ENCODE results near the gene WNT10A.
A peak's percentile ranks its signal among the peaks of the same experiment; 100 is the strongest.
"Not testable (repeated sequence)": the region's sequence is repeated elsewhere in the genome, so short reads cannot be mapped to it uniquely, and the experiment has no call there.

WNT10A gene

DNA sequence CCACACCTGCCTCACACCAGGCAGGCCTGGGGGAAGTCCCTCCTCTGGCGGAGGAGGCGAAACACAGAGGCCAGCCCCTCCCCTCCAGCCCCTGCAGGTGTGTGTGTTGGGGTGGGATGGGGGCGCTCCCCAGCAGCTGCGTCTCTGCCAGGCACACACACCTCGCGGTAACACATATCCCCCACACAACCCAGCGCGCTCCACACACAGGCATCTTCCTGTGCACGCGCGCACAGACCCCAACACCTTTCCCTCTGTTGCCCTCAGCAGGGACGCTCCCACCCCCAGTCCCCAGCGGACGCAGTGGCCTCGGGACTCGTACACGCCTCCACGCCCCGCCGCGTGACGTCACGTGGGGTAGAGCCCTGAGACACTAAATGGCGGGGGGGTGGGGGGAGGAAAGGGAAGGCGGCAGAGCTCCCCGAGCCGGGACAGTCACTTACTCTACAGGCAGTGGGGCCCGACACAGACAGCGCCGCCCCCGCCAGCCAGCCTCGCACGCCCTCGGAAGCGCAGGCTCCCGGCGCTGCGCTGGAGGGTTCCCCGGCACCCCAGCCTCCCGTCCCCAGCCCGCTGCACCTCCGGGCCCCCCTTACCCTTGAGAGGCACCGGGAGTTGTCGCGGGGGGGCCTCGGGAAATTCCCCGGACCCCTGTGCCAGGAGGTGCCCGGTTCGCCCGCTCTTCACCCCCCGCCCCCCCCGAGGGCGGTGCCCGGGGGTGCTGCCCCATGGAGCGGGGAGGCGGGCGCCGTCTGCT, at the start of gene WNT10A:
TSS of gene WNT10A (plus strand) at position 751 of the 757 bp plus-strand sequence. CDS start 144 bp downstream, outside the sequence.
- DNase-seq (ENCODE audit: low read depth in 2 of 2): no peak

DNA sequence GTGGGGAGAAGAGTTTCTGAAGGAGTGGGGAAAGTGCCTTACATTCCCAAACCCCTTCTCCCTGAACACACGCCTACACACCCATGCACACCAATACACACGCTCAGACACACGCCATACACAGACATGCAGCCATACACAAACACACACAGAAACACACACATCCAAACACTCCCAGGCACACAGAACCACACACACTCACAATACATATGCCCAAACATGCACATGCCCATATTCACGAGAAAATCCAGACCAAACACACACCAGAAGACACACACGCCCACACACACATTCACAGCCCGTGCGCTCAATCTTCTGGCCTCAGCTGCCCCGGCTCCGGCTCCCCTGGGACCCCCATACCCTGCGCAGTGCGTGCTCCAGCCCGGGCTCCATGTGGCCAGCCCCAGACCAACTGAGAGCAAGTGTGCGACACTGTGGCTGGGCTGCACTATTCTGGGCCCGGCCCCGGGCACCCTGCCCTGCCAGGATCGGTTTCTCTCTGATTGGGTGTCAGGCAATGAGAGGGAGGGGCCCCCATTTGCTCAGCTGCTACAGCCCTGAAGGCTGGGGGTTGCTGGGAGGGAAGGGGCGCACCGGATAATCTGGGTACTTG, 49.2 kb upstream of the WNT10A start, which contains the start of gene PRKAG3:
TSS of gene PRKAG3 (minus strand) at position 426 of the 613 bp plus-strand sequence.
- no peak for DNase-seq (ENCODE audit: low read depth in 2 of 2)

DNA sequence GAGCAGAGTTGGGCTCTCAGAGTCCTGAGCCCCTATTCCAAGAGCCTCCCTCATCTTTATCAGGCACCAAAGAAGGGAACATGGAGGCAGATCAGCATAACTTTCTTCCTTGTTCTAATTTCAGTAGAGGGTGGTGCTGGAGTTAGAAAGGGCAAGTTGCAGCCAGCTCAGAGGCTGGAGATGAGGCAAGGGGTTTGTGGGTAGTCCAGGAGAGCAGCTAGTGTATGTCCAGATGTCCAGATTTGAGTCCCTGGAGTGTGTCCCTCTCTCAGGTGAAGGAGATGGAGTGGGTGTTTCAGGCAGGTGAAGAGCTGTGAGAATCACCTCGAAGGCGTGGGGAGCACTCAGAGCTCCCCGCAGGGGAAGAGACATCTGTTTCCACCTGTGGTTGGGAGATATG, 48.6 kb upstream of the WNT10A start:
- no peak for DNase-seq (ENCODE audit: low read depth in 2 of 2)

DNA sequence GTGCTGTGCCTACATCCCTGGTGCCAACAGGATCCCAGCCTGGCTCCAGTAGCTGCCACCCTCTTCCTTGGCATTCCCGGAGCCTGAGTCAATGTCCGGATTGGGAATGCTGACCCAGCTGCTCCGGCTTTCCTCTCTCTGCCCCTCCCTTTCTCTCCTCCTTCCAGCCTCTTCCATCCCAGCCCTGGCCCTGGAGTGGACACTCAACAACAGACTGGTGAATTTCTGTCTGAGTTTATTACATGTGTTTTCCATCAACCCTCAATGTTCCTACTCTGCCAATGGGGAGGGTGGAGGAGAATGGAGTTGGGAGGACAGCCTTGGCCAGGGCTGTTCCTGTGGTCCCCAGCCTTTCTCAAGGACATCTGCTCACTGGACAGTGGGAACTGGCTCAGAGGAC, 48.1 kb upstream of the WNT10A start:
- DNase-seq (ENCODE audit: low read depth in 2 of 2): no peak

DNA sequence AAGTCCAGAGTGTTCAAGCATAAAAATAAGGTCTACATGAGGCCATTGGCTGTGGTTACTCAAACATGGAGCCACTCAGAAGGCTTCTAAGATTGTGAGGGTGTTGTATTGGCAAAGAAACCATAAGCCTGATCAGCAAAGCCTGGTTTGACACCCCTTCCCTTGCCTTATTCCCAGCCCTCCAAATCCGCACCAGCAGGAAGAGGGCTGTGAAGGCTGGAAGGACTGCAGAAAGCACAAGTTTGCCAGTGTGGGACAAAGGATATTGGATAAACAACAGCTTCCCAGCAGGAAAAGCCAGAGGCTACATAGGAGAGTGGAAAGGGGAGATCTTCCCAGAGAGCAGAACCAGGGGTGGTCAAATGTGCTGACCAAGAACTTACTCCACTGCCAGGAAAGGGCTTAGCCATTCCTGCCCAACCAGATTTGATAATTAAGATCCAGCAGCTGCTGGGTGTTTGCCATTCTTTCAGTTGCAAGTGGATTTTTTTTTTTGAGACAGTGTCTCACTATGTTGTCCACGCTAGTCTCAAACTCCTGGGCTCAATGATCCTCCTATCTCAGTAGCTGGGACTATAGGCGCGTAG, 47.5 kb upstream of the WNT10A start:
- no peak for DNase-seq (ENCODE audit: low read depth in 2 of 2)

DNA sequence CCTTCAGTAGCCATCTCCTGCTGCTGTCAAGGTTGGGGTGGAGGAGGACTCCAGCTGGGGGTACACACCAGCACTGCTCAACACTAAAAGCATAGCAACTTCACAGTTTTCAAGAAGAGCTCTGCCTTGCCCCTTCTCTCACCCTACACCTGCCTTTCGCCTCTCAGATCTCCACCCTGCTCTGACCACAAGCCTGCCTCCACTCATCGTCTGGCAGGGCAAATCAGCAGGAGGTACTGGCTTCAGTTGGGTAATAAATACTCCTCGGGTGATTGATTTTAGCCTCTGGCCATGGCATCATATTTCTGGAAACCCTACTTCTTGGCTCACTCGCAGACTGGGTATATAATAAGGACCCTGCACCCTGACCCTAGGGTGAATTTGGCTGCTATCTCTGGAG, 46.0 kb upstream of the WNT10A start:
- no peak for DNase-seq (ENCODE audit: low read depth in 2 of 2)

DNA sequence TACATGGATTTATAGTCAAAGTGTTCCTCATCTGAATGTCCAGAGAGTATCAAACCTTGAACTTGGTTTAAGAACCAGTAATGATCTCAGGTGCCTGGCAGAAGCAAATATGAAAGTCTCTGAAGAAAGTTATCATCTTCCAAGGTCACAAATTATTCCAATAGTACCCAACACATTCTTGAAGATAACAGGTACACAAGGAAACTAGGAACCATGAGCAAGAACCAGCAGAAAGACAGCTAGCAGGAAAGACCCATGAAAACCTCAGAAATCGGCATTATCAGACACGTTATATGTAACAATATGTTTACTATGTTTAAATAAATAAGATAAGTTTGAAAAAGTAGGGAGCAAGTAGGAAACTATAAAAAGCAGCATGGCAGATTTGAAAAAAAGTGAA, 43.2 kb upstream of the WNT10A start:
- DNase-seq (ENCODE audit: low read depth in 2 of 2): no peak

DNA sequence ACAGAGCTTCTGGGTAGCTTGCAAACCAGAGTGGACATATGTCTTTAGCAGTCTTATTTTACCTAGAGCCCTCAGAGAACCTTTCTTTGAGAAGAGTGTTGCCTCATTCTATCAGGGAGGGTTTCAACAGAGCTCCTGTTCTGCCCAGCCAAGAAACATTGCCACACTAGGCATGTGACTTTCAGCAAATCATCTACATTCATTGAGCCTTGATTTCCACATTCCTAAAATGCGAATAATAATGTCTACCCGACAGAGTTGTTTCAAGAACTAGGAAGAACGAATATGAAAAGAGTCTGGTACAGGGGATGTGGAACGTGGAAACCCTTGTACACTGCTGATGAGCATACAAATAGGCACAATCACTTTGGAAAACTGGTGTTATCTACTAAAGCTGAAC, 41.2 kb upstream of the WNT10A start:
- DNase-seq (ENCODE audit: low read depth in 2 of 2): peak in 1 of 2 experiments; percentile 17

DNA sequence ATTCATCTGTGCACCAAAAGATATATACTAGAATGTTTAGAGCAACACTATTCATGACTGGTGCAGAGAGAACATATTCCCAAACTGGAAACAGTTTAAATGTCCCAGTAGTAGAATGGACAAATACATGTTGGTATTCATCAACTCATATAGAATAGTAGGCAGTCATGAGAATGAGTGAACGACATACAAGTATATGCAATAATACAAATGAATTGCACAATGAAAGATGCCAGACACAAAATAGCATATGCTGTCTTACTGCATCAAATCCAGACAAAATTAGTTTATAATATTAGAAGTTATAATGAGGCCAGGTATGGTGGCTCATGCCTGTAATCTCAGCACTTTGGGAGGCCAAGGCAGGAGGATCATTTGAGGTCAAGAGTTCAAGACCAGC, 40.8 kb upstream of the WNT10A start:
- DNase-seq (ENCODE audit: low read depth in 2 of 2): no peak

DNA sequence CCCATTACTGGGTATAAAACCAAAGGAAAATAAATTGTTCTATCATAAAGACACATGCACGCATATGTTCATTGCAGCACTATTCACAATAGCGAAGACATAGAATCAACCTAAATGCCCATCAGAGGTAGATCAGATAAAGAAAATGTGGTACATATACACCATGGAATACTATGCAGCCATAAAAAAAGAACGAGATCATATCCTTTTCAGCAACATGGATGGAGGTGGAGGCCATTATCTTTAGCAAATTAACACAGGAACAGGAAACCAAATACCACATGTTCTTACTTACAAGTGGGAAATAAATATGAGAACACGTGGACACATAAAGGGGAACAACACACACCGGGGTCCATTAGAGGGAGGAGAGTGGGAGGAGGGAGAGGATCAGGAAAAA, 36.3 kb upstream of the WNT10A start:
- not testable (repeated sequence) for DNase-seq (ENCODE audit: low read depth in 2 of 2)

DNA sequence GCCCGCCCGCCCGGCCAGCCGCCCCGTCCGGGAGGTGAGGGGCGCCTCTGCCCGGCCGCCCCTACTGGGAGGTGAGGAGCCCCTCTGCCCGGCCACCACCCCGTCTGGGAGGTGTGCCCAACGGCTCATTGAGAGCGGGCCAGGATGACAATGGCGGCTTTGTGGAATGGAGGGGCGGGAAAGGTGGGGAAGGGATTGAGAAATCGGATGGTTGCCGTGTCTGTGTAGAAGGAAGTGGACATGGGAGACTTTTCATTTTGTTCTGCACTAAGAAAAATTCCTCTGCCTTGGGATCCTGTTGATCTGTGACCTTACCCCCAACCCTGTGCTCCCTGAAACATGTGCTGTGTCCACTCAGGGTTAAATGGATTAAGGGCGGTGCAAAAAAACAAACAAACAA, 33.7 kb upstream of the WNT10A start:
- not testable (repeated sequence) for DNase-seq (ENCODE audit: low read depth in 2 of 2)

DNA sequence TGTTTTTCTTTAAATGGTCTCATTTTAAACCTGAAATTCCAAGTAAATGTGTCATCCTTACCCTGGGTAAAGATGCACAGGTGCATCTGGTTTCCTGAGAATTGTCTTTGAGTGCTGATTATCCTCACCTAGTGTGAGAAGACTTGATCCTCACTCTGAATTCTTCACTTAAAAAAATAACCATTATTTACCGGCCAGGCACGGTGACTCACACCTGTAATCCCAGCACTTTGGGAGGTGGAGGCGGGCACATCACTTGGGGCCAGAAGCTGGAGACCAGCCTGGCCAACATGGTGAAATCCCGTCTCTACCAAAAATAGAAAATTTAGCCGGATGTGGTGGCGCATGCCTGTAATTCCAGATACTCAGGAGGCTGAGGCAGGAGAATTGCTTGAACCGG, 30.9 kb upstream of the WNT10A start:
- no peak for DNase-seq (ENCODE audit: low read depth in 2 of 2)

DNA sequence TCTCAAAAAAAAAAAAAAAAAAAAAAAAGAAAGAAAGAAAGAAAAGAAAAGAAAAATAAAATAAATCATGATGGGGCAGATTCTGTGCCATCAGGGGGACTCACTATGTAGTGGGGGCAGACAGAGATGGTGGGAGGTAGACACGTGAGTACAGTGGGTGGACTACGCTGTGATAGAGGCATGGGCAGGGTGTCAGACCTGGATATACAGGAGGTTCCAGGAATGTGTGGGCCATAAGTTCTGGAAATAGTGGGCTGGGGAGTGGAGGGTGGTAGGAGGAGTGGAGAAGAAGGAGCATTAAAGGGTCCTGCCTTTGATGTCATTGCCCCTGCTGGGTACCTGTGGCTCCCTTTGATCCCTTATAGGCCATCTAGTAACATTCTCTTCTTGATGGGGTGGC, 29.9 kb upstream of the WNT10A start:
- DNase-seq (ENCODE audit: low read depth in 2 of 2): no peak

DNA sequence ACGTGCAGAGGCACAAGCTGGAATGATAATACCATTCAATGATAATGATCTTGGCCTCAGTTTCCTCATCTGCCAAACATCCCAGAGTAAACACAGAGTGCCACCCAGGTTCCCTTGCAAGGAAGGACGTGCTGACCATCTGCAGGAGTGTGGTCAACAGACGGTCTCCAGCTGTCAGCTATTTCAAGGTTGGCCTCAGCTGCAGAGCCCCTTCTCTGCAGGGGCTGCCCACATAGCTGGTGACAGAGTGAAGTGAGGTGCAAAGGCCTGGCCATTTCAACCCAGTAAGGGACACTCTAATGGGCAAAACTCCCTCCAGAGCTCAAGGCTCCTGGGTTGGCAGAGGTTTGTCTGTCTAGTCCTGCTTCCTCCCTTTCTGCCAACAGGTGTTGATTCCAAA, 29.4 kb upstream of the WNT10A start:
- DNase-seq (ENCODE audit: low read depth in 2 of 2): no peak

DNA sequence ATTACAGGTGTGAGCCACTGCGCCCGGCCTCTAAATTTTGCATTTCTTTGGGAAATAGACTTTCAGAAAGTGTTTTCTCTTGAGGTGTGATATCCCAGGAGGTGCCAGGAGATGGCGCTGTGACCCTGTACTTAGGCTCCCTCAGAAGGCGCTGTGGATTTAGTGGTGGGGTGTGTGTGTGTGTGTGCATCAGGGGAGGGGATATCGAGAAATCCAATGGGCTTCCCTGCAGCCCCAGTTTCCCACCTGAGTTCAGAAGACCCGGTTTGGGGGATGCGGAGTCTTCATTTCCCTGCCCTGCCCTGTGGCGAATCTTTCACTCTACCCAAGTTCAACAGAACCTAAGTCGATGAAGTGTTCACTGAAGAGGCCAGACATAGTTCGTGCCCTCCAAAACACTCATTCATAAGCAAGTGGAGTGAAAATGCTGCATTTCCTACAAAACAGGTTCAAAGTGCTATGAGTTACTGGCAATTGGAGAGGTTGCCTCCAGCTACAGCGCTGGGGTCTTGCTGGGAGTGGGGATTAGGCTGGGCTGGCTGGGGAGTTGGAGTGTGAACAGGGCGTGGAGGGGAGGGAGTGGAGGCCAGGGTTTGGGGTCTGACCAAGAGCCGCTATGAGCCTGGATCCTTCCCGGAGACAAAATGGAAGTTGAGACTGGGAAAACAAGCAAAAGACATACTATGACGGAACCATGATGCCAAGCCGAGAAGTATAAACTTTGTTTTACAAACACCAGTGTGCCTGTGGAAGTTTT, 27.6 kb upstream of the WNT10A start:
- DNase-seq (ENCODE audit: low read depth in 2 of 2): no peak

DNA sequence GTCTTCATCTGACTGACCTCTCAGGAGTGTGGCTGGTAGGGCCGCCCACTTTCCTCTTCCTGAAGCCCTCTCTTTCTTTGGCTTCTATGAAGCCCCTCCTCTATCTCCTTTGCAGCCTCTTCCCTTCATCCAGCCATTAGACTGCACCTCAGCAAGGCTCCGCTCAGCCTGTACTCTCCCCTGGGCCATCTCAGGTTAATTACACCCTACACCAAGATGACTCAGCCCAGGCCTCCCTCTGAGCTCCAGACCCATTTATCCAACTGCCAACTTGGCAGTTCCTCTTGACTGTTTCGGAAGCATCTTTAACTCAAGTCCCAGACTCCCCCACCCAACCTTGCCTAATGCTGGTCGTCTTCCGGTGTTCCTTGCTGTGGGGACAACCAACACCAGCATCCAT, 26.9 kb upstream of the WNT10A start:
- no peak for DNase-seq (ENCODE audit: low read depth in 2 of 2)

DNA sequence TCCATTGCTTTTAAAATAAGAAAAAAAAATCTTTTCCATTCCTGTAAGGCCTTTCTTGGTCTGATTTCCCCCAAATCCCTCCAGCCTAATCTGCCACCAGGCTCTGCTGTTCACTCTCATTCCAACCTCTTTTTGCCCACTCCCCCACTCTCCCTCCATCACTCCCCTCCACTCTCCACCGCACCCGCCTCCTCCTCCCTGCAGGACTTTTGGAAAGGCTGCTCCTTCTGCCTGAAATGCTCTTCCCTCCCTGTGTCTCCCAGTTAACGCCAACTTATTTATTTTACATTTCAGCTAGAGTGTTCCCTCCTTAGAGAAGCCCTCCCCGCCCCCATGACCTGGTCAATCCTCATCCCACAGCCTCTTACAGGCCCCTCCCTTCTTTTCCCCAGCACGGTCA, 25.8 kb upstream of the WNT10A start:
- DNase-seq (ENCODE audit: low read depth in 2 of 2): no peak

DNA sequence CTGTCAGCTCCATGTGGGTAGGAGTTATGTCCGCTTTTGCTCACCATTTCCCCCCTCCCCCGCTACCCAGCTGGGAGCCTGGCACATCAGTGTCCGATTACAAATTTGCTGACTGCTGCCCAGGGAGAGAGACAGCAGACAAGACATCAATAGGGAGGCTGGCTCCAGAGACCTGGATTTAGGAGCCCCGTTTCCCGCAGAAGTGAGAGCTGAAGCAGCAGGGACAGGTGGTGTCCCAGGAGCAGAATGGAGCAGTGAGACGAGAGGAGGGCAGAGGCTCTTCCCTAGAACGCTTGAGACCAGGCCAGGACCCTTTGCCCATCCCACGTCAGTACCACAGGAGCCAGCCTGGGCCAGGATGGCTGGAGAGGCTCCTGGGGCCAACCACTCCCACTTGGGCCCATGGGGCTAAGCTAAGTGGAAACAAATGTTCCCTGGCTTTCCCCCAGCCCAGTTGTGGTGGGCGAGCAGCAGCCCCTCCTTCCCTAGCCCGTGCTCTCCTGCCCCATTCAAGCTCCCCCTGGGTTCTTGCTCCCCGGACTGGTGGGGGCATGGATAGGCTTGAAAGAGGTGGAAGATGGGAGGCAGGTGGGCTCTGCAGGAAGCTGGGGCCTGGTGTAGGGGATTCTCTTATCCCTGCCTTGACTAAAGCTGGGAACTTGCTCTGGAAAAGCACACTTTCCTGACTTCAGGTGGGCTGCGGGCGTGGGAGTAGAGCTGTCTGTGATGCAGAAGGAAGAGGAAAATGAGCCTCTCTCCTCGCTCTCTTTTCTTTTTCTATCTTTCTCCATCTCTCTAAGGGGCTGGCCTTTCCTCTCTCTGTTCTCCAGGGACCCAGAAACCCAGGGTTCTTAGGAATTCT, 25.1 kb upstream of the WNT10A start:
- no peak for DNase-seq (ENCODE audit: low read depth in 2 of 2)

DNA sequence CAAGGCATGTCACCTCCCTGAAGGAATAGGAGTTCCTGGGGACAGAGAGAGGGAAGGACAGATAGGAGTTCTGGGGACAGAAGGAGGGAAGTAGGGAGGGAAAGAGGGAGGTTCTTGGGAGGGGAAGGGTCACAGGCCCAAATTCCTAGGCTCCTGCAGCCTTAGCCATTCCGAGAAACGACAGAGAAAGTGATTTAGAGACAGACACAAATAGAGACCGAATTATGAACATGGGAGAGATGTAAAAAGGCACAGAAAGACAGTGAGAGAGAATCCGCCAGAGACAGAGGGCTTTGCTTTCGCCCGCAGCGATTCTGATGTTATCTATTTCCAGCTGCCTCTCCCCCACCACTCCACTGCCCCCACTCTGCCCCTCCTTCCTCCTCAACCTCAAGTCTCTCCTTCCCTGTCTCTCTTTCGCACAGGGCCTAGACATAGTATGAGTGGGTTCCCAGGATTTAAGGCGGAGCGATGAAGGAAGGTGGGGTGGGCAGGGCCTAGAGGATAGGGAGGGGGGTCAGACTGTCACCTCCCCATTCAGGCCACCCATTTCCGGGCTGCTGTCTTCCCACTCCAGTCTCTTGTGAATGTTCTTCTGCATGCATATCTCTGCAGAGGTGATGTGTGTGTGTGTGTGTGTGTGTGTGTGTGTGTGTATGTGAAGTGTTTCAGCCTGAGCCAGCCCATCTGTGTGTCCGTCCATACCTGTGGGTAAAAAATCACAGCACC, 24.3 kb upstream of the WNT10A start:
- no peak for DNase-seq (ENCODE audit: low read depth in 2 of 2)

DNA sequence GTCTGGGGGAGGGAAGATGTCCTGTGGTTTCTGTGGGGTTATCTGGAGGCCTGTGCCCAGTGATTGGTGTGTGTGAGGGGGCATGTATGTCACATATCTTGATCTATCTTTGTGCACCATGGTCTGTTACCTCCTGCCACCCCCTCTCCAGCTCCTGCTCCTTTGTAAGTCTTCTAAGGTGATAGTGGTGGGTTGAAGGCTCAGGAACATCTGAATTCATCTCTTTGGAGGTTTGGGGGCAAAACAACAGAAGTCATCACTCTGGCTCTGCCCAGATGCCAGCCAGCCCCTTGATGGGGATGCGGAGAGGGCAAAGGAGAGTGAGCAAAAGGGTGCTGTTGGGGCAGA, 23.8 kb upstream of the WNT10A start:
- DNase-seq (ENCODE audit: low read depth in 2 of 2): no peak

All from fibroblast of skin of left quadriceps (primary cell).